Measurements from ENCODE around the gene FNDC3B. TPM values are rescaled to one million over a fixed set of nuclear protein-coding genes. Genes with fewer than 3 reads are reported as not detected.
A peak's percentile ranks its signal among the peaks of the same experiment; 100 is the strongest.

Gene FNDC3B
- total RNA-seq, 1 donor from 2014 or later = 290 TPM

- H3K36me3 Mint-ChIP-seq (ENCODE audit: low read depth) = peaks cover 20% of the 10 kb centered on the region
- no peak overlapping the region for H3K27ac Mint-ChIP-seq (ENCODE audit: unreplicated experiment)
- H3K4me1 Mint-ChIP-seq (ENCODE audit: low read depth) = peaks cover 79% of the 10 kb centered on the region
- no peak for TF ChIP-seq CTCF (IDR thresholded peaks at IDR 0.05)
- H3K9me3 Mint-ChIP-seq (ENCODE audit: low read depth) = no peaks in the 10 kb centered on the region
- no peaks in the 10 kb centered on the region for H3K27me3 Mint-ChIP-seq (ENCODE audit: low read depth)
- no peak for DNase-seq (ENCODE audit: low spot score)
- H3K4me3 Mint-ChIP-seq (ENCODE audit: unreplicated experiment) = no peak overlapping the region
Observed at GRCh38 chr3:172048599-172048998, 9.2 kb downstream of the FNDC3B start.

GRCh38 chr3:172051310-172051956 is 12.1 kb downstream of the FNDC3B start:
- no peaks in the 10 kb centered on the region for H3K9me3 Mint-ChIP-seq (ENCODE audit: low read depth)
- H3K4me3 Mint-ChIP-seq (ENCODE audit: unreplicated experiment) = no peak overlapping the region
- DNase-seq (ENCODE audit: low spot score) = no peak
- peaks cover 78% of the 10 kb centered on the region for H3K4me1 Mint-ChIP-seq (ENCODE audit: low read depth)
- H3K27ac Mint-ChIP-seq (ENCODE audit: unreplicated experiment) = peak overlapping the region; percentile 49
- peaks cover 22% of the 10 kb centered on the region for H3K36me3 Mint-ChIP-seq (ENCODE audit: low read depth)
- H3K27me3 Mint-ChIP-seq (ENCODE audit: low read depth) = no peaks in the 10 kb centered on the region
- no peak for TF ChIP-seq CTCF (IDR thresholded peaks at IDR 0.05)

- TF ChIP-seq CTCF (IDR thresholded peaks at IDR 0.05) = no peak
- no peak for DNase-seq (ENCODE audit: low spot score)
- Mint-ChIP-seq H3K27me3 (ENCODE audit: low read depth) (no peaks in the 10 kb centered on the region), H3K27ac (ENCODE audit: unreplicated experiment) (peak overlapping the region; percentile 52), H3K4me1 (ENCODE audit: low read depth) (peaks cover 78% of the 10 kb centered on the region), H3K4me3 (ENCODE audit: unreplicated experiment) (no peak overlapping the region), H3K36me3 (ENCODE audit: low read depth) (peaks cover 22% of the 10 kb centered on the region), H3K9me3 (ENCODE audit: low read depth) (no peaks in the 10 kb centered on the region)
Observed at GRCh38 chr3:172051957-172052354, 12.6 kb downstream of the FNDC3B start.

- Mint-ChIP-seq H3K36me3 (ENCODE audit: low read depth) (peaks cover 22% of the 10 kb centered on the region), H3K4me3 (ENCODE audit: unreplicated experiment) (no peak overlapping the region), H3K9me3 (ENCODE audit: low read depth) (no peaks in the 10 kb centered on the region), H3K4me1 (ENCODE audit: low read depth) (peaks cover 82% of the 10 kb centered on the region), H3K27ac (ENCODE audit: unreplicated experiment) (peak overlapping the region; percentile 52), H3K27me3 (ENCODE audit: low read depth) (no peaks in the 10 kb centered on the region)
- DNase-seq (ENCODE audit: low spot score) = no peak
- TF ChIP-seq CTCF (IDR thresholded peaks at IDR 0.05) = no peak
Observed at GRCh38 chr3:172052405-172052804, 13.0 kb downstream of the FNDC3B start.

- no peak for TF ChIP-seq CTCF (IDR thresholded peaks at IDR 0.05)
- Mint-ChIP-seq H3K9me3 (ENCODE audit: low read depth) (no peaks in the 10 kb centered on the region), H3K4me3 (ENCODE audit: unreplicated experiment) (no peak overlapping the region), H3K27ac (ENCODE audit: unreplicated experiment) (peak overlapping the region; percentile 69), H3K4me1 (ENCODE audit: low read depth) (peaks cover 84% of the 10 kb centered on the region), H3K36me3 (ENCODE audit: low read depth) (peaks cover 19% of the 10 kb centered on the region), H3K27me3 (ENCODE audit: low read depth) (no peaks in the 10 kb centered on the region)
- no peak for DNase-seq (ENCODE audit: low spot score)
Observed at GRCh38 chr3:172054115-172054764, 14.9 kb downstream of the FNDC3B start.

All from chondrocyte (in vitro differentiated cells).